Smooth muscle cell (in vitro differentiated cells): ENCODE data around the gene THBS2. TPM values are rescaled to one million over a fixed set of nuclear protein-coding genes. Genes with fewer than 3 reads are reported as not detected.

ENCODE experiments used
- DNase-seq: peaks from one replicate; lab custom pipeline; 2025; ENCODE audit not compliant: unreplicated experiment; lab: John Stamatoyannopoulos, UW
- H2AFZ ChIP-seq: fragments of 200-600 bp; sonication (generic); 2 replicates; pipeline ENCODE4 v1.6.0; 2016; ENCODE audit warnings: antibody characterized with exemption, low read depth, mild to moderate bottlenecking
- H3F3A ChIP-seq: fragments of 200-600 bp; sonication (generic); 2 replicates; pipeline ENCODE4 v1.6.0; 2017; ENCODE audit warnings: antibody characterized with exemption, low read depth
- H3K27ac ChIP-seq: fragments of 200-600 bp; sonication (generic); 2 replicates; pipeline ENCODE4 v1.5.1; 2016; ENCODE audit warnings: low read depth, mild to moderate bottlenecking
- H3K27me3 ChIP-seq: fragments of 200-600 bp; sonication (generic); 2 replicates; pipeline ENCODE4 v1.6.1; 2016; ENCODE audit warnings: low read depth, mild to moderate bottlenecking
- H3K36me3 ChIP-seq: fragments of 200-600 bp; sonication (generic); 2 replicates; pipeline ENCODE4 v1.5.1; 2016; ENCODE audit warnings: low read depth
- H3K4me1 ChIP-seq: fragments of 200-600 bp; sonication (generic); 2 replicates; pipeline ENCODE4 v1.5.1; 2016; ENCODE audit warnings: low read depth
- H3K4me2 ChIP-seq: fragments of 200-600 bp; sonication (generic); 2 replicates; pipeline ENCODE4 v1.6.0; 2016; ENCODE audit warnings: mild to moderate bottlenecking
- H3K4me3 ChIP-seq: fragments of 200-600 bp; sonication (generic); 2 replicates; pipeline ENCODE4 v1.5.1; 2016; ENCODE audit warnings: mild to moderate bottlenecking
- H3K79me2 ChIP-seq: fragments of 200-600 bp; sonication (generic); 2 replicates; pipeline ENCODE4 v1.6.0; 2016; ENCODE audit warnings: low read depth, mild to moderate bottlenecking
- H3K9ac ChIP-seq: fragments of 200-600 bp; sonication (generic); 2 replicates; pipeline ENCODE4 v1.6.0; 2016; ENCODE audit warnings: low read depth
- H3K9me3 ChIP-seq: fragments of 200-600 bp; sonication (generic); replicated peaks from 2 replicates; pipeline ENCODE4 v1.5.1; 2016; ENCODE audit warnings: low read depth
- H4K20me1 ChIP-seq: fragments of 200-600 bp; sonication (generic); 2 replicates; pipeline ENCODE4 v1.6.0; 2016; ENCODE audit warnings: low read depth
- CTCF ChIP-seq: fragments of 200-600 bp; sonication (generic); IDR thresholded peaks from 2 replicates; pipeline ENCODE4 v1.5.1; 2017; ENCODE audit warnings: borderline replicate concordance, mild to moderate bottlenecking, antibody characterized with exemption; ENCODE audit not compliant: insufficient read depth, poor library complexity, severe bottlenecking
- WGBS: methylation state at CpG from one replicate; pipeline ENCODE4 v1.1.7; 2016; ENCODE audit warnings: low lambda C conversion rate; 5-methylcytosine and 5-hydroxymethylcytosine counted together
- polyA plus RNA-seq: library from polyadenylated mRNA; unstranded; fragments of >200 nt; fragmentation: Nextera tagmentation; extraction: Ambion mirVana; gene quantifications from 2 replicates; pipeline ENCODE4 v1.2.1, GENCODE V29; 2016
- total RNA-seq: library from RNA; depleted of rRNA; stranded (reverse); fragments of >200 nt; gene quantifications from 2 replicates; pipeline ENCODE4 v1.2.3, GENCODE V29; 2014

THBS2 gene
- total and polyA plus RNA-seq, 2 experiments from 2014 or later, result 10.1 to 13.9 TPM

GRCh38 chr6:169266261-169266660, 12.6 kb upstream of the THBS2 start:
- Histone ChIP-seq H3K4me1 (peaks cover 17% of the 10 kb centered on the region), H3K9ac (no peak overlapping the region), H3F3A (peaks cover 8% of the 10 kb centered on the region), H2AFZ (no peak overlapping the region), H3K4me3 (no peak overlapping the region), H3K9me3 (no peaks in the 10 kb centered on the region), H3K36me3 (no peaks in the 10 kb centered on the region), H3K27me3 (no peaks in the 10 kb centered on the region), H4K20me1 (no peaks in the 10 kb centered on the region), H3K79me2 (no peaks in the 10 kb centered on the region), H3K27ac (no peak overlapping the region), H3K4me2 (no peak overlapping the region)
- no peak for TF ChIP-seq CTCF
- no peak for DNase-seq
- WGBS, result 92% methylated on average over 5 of the region's 5 CpGs

GRCh38 chr6:169265486-169266131, 12.0 kb upstream of the THBS2 start:
- Histone ChIP-seq H3K27ac (no peak overlapping the region), H3K4me1 (peaks cover 10% of the 10 kb centered on the region), H4K20me1 (no peaks in the 10 kb centered on the region), H3K36me3 (no peaks in the 10 kb centered on the region), H3K4me3 (no peak overlapping the region), H3K4me2 (no peak overlapping the region), H2AFZ (no peak overlapping the region), H3K9ac (no peak overlapping the region), H3K9me3 (no peaks in the 10 kb centered on the region), H3K27me3 (no peaks in the 10 kb centered on the region), H3F3A (peaks cover 8% of the 10 kb centered on the region), H3K79me2 (no peaks in the 10 kb centered on the region)
- WGBS, result 85% methylated on average over 12 of the region's 12 CpGs
- TF ChIP-seq CTCF, result no peak
- no peak for DNase-seq

GRCh38 chr6:169263836-169264608, 10.4 kb upstream of the THBS2 start:
- Histone ChIP-seq H3K27me3 (no peaks in the 10 kb centered on the region), H3F3A (peaks cover 2% of the 10 kb centered on the region), H4K20me1 (no peaks in the 10 kb centered on the region), H3K36me3 (no peaks in the 10 kb centered on the region), H3K4me3 (no peak overlapping the region), H3K4me1 (no peaks in the 10 kb centered on the region), H2AFZ (no peak overlapping the region), H3K9ac (no peak overlapping the region), H3K79me2 (no peaks in the 10 kb centered on the region), H3K9me3 (no peaks in the 10 kb centered on the region), H3K4me2 (no peak overlapping the region), H3K27ac (no peak overlapping the region)
- 88% methylated on average over 21 of the region's 21 CpGs for WGBS
- TF ChIP-seq CTCF, result no peak
- DNase-seq, result no peak
